GM23248 (cell line): ENCODE measurements around the gene MMRN1.

Experiments used
- EZH2 ChIP-seq: fragments of 200-600 bp; sonication (generic); IDR thresholded peaks from 2 replicates; pipeline ENCODE4 v1.6.1; 2018; ENCODE audit warnings: antibody characterized with exemption, mild to moderate bottlenecking; ENCODE audit not compliant: insufficient read depth, poor library complexity, severe bottlenecking
- EZH2phosphoT487 ChIP-seq: fragments of 200-600 bp; sonication (generic); IDR thresholded peaks from 2 replicates; pipeline ENCODE4 v1.6.1; 2018; ENCODE audit warnings: antibody characterized with exemption, moderate library complexity, mild to moderate bottlenecking, low read depth; ENCODE audit not compliant: insufficient read depth

DNA sequence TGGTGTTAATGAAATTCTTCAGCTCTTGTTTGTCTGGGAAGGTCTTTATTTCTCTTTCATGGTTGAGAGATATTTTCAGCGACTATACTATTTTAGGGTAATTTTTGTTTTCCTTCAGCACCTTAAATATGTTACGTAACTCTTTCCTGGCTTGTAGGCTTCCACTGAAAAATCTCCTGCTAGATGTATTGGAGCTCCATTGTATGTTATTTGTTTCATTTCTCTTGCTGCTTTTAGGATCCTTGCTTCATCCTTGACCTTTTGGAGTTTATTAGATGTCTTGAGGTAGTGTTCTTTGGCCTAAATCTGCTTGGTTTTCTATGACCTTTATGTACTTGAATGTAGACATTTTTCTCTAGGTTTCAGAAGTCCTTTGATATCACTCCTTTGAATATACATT is 93.6 kb downstream of the MMRN1 start:
- TF ChIP-seq EZH2 (no peak), EZH2phosphoT487 (no peak)
